SH-SY5Y (cell line): ENCODE measurements around the gene EPYC.

Source experiments
- GATA2 ChIP-seq: IDR thresholded peaks from 2 replicates; pipeline ENCODE4 v1.6.1; 2011; ENCODE audit warnings: mild to moderate bottlenecking, low read depth, low read length
- GATA3 ChIP-seq: IDR thresholded peaks from 2 replicates; pipeline ENCODE4 v1.6.1; 2011; ENCODE audit warnings: low read depth, mild to moderate bottlenecking, low read length, moderate library complexity

GRCh38 chr12:90987520-90987919 lies 17.3 kb downstream of the EPYC start:
- TF ChIP-seq GATA3: no peak
- TF ChIP-seq GATA2: no peak
